Testis (tissue), 2 donors: ENCODE results near the gene TEN1.

Source experiments
- CTCF ChIP-seq, 3 experiments: fragments of 450-650 bp in 2 of 3; fragments of 200-600 bp in 1 of 3; sonication (generic) in 1 of 3; IDR thresholded peaks; one replicate each; pipeline ENCODE4 v1.5.1; 2016 to 2019; ENCODE audit warnings: antibody characterized with exemption in 3 of 3, mild to moderate bottlenecking in 2 of 3, moderate library complexity in 1 of 3
- POLR2A ChIP-seq: fragments of 450-650 bp; IDR thresholded peaks from one replicate; pipeline ENCODE4 v1.6.1; 2017; ENCODE audit warnings: antibody characterized with exemption, mild to moderate bottlenecking, moderate library complexity

GRCh38 chr17:76022973-76023899 lies 44.2 kb downstream of the TEN1 start:
- no peak for TF ChIP-seq POLR2A
- no peak for TF ChIP-seq CTCF (IDR thresholded peaks at IDR 0.05)
